Chondrocyte (in vitro differentiated cells): ENCODE results near the gene INHBB. TPM values are rescaled to one million over a fixed set of nuclear protein-coding genes. Genes with fewer than 3 reads are reported as not detected.

Experiments used
- DNase-seq: peaks from one replicate; pipeline ENCODE4 v3.0.0; 2021; ENCODE audit warnings: mixed read lengths, low spot score
- H3K27ac Mint-ChIP-seq: one replicate; pipeline ENCODE4 v1.8.0; 2021; ENCODE audit warnings: mild to moderate bottlenecking, moderate library complexity, mixed read lengths; ENCODE audit not compliant: unreplicated experiment
- H3K27me3 Mint-ChIP-seq: 2 replicates; pipeline ENCODE4 v1.8.0; 2021; ENCODE audit warnings: low read depth, mixed read lengths
- H3K36me3 Mint-ChIP-seq: 2 replicates; pipeline ENCODE4 v1.8.0; 2021; ENCODE audit warnings: low read depth, mixed read lengths
- H3K4me1 Mint-ChIP-seq: 2 replicates; pipeline ENCODE4 v1.8.0; 2021; ENCODE audit warnings: low read depth, mild to moderate bottlenecking, mixed read lengths
- H3K4me3 Mint-ChIP-seq: one replicate; pipeline ENCODE4 v1.8.0; 2021; ENCODE audit warnings: mild to moderate bottlenecking, moderate library complexity, mixed read lengths; ENCODE audit not compliant: unreplicated experiment
- H3K9me3 Mint-ChIP-seq: 2 replicates; pipeline ENCODE4 v1.8.0; 2021; ENCODE audit warnings: low read depth, mixed read lengths
- CTCF ChIP-seq: fragments of 200-600 bp; sonication (generic); IDR thresholded peaks from 2 replicates; pipeline ENCODE4 v1.5.0; 2021; ENCODE audit warnings: antibody characterized with exemption, mild to moderate bottlenecking, moderate library complexity
- total RNA-seq: library from RNA; stranded (reverse); gene quantifications from 3 replicates; pipeline ENCODE4 v1.2.1, GENCODE V29; 2021

The INHBB gene
- total RNA-seq, 1 donor from 2014 or later, result 1.3 TPM

GRCh38 chr2:120352696-120353590, 7.0 kb downstream of the INHBB start:
- Mint-ChIP-seq H3K27ac (no peak overlapping the region), H3K9me3 (no peaks in the 10 kb centered on the region), H3K36me3 (no peaks in the 10 kb centered on the region), H3K4me3 (no peak overlapping the region), H3K27me3 (peaks cover 47% of the 10 kb centered on the region), H3K4me1 (no peaks in the 10 kb centered on the region)
- no peak for DNase-seq
- no peak for TF ChIP-seq CTCF

GRCh38 chr2:120353591-120353898, 7.6 kb downstream of the INHBB start:
- TF ChIP-seq CTCF, result no peak
- H3K27me3 Mint-ChIP-seq, result peaks cover 44% of the 10 kb centered on the region
- no peak for DNase-seq
- H3K36me3 Mint-ChIP-seq, result no peaks in the 10 kb centered on the region
- H3K4me1 Mint-ChIP-seq, result no peaks in the 10 kb centered on the region
- no peak overlapping the region for H3K4me3 Mint-ChIP-seq
- no peaks in the 10 kb centered on the region for H3K9me3 Mint-ChIP-seq
- no peak overlapping the region for H3K27ac Mint-ChIP-seq

- Mint-ChIP-seq H3K4me3 (no peak overlapping the region), H3K27me3 (peaks cover 44% of the 10 kb centered on the region), H3K9me3 (no peaks in the 10 kb centered on the region), H3K36me3 (no peaks in the 10 kb centered on the region), H3K4me1 (no peaks in the 10 kb centered on the region), H3K27ac (no peak overlapping the region)
- TF ChIP-seq CTCF, result no peak
- no peak for DNase-seq
Observed at GRCh38 chr2:120353931-120354330, 8.0 kb downstream of the INHBB start.

- no peak overlapping the region for H3K27ac Mint-ChIP-seq
- TF ChIP-seq CTCF, result no peak
- no peaks in the 10 kb centered on the region for H3K9me3 Mint-ChIP-seq
- no peaks in the 10 kb centered on the region for H3K36me3 Mint-ChIP-seq
- no peak overlapping the region for H3K4me3 Mint-ChIP-seq
- peaks cover 44% of the 10 kb centered on the region for H3K27me3 Mint-ChIP-seq
- no peaks in the 10 kb centered on the region for H3K4me1 Mint-ChIP-seq
- DNase-seq, result no peak
Observed at GRCh38 chr2:120354467-120354866, 8.5 kb downstream of the INHBB start.

- peaks cover 41% of the 10 kb centered on the region for H3K27me3 Mint-ChIP-seq
- DNase-seq, result no peak
- no peaks in the 10 kb centered on the region for H3K4me1 Mint-ChIP-seq
- H3K27ac Mint-ChIP-seq, result no peak overlapping the region
- no peak overlapping the region for H3K4me3 Mint-ChIP-seq
- no peak for TF ChIP-seq CTCF
- no peaks in the 10 kb centered on the region for H3K9me3 Mint-ChIP-seq
- no peaks in the 10 kb centered on the region for H3K36me3 Mint-ChIP-seq
Observed at GRCh38 chr2:120354935-120355779, 9.2 kb downstream of the INHBB start.
